Measurements from ENCODE around the gene PARVA. TPM values are rescaled to one million over a fixed set of nuclear protein-coding genes. Genes with fewer than 3 reads are reported as not detected.

Gene PARVA
- total RNA-seq, 1 experiment from 2014 or later = not detected

GRCh38 chr11:12392672-12393071 lies 15.3 kb downstream of the PARVA start:
- no peaks in the 10 kb centered on the region for H3K36me3 ChIP-seq (ENCODE audit: insufficient read depth, low read length)
- H3K9me2 ChIP-seq (replicated peaks; ENCODE audit: insufficient read depth, low read length) = no peaks in the 10 kb centered on the region
- no peak overlapping the region for H2AFZ ChIP-seq (ENCODE audit: low read length)
- H3K9me3 ChIP-seq (ENCODE audit: low read length) = no peaks in the 10 kb centered on the region
- H3K9ac ChIP-seq (ENCODE audit: low read length) = no peak overlapping the region
- DNase-seq = no peak
- no peak overlapping the region for H3K27ac ChIP-seq (ENCODE audit: low read length)
- no peaks in the 10 kb centered on the region for H3K79me2 ChIP-seq (ENCODE audit: low read length)
- no peaks in the 10 kb centered on the region for H3K27me3 ChIP-seq (ENCODE audit: low read length)
- no peak overlapping the region for H3K4me3 ChIP-seq (ENCODE audit: low read length)
- H3K4me1 ChIP-seq (ENCODE audit: low read length) = no peaks in the 10 kb centered on the region
- no peaks in the 10 kb centered on the region for H4K20me1 ChIP-seq (ENCODE audit: insufficient read depth, low read depth, low read length)
- no peak overlapping the region for H3K4me2 ChIP-seq (ENCODE audit: low read depth, low read length, poor library complexity, severe bottlenecking)

- H3K4me3 ChIP-seq (ENCODE audit: low read length) = no peak overlapping the region
- H3K36me3 ChIP-seq (ENCODE audit: insufficient read depth, low read length) = no peaks in the 10 kb centered on the region
- no peak overlapping the region for H3K9ac ChIP-seq (ENCODE audit: low read length)
- no peak overlapping the region for H3K4me2 ChIP-seq (ENCODE audit: low read depth, low read length, poor library complexity, severe bottlenecking)
- H3K27me3 ChIP-seq (ENCODE audit: low read length) = no peaks in the 10 kb centered on the region
- H4K20me1 ChIP-seq (ENCODE audit: insufficient read depth, low read depth, low read length) = no peaks in the 10 kb centered on the region
- no peak overlapping the region for H2AFZ ChIP-seq (ENCODE audit: low read length)
- no peaks in the 10 kb centered on the region for H3K4me1 ChIP-seq (ENCODE audit: low read length)
- no peaks in the 10 kb centered on the region for H3K9me3 ChIP-seq (ENCODE audit: low read length)
- H3K27ac ChIP-seq (ENCODE audit: low read length) = no peak overlapping the region
- H3K79me2 ChIP-seq (ENCODE audit: low read length) = no peaks in the 10 kb centered on the region
- no peaks in the 10 kb centered on the region for H3K9me2 ChIP-seq (replicated peaks; ENCODE audit: insufficient read depth, low read length)
- DNase-seq = no peak
These were observed 16.3 kb downstream of the PARVA start for GRCh38 chr11:12393691-12394090.

- Histone ChIP-seq H3K9me3 (ENCODE audit: low read length) (no peaks in the 10 kb centered on the region), H3K36me3 (ENCODE audit: insufficient read depth, low read length) (no peaks in the 10 kb centered on the region), H3K4me3 (ENCODE audit: low read length) (no peak overlapping the region), H3K27ac (ENCODE audit: low read length) (no peak overlapping the region), H3K9ac (ENCODE audit: low read length) (no peak overlapping the region), H3K27me3 (ENCODE audit: low read length) (no peaks in the 10 kb centered on the region), H4K20me1 (ENCODE audit: insufficient read depth, low read depth, low read length) (no peaks in the 10 kb centered on the region), H3K79me2 (ENCODE audit: low read length) (no peaks in the 10 kb centered on the region), H2AFZ (ENCODE audit: low read length) (no peak overlapping the region), H3K9me2 (replicated peaks; ENCODE audit: insufficient read depth, low read length) (no peaks in the 10 kb centered on the region), H3K4me2 (ENCODE audit: low read depth, low read length, poor library complexity, severe bottlenecking) (no peak overlapping the region), H3K4me1 (ENCODE audit: low read length) (no peaks in the 10 kb centered on the region)
- no peak for DNase-seq
These were observed 17.2 kb downstream of the PARVA start for GRCh38 chr11:12394601-12395000.

GRCh38 chr11:12395333-12395732 lies 18.0 kb downstream of the PARVA start:
- no peak overlapping the region for H3K4me2 ChIP-seq (ENCODE audit: low read depth, low read length, poor library complexity, severe bottlenecking)
- H3K36me3 ChIP-seq (ENCODE audit: insufficient read depth, low read length) = no peaks in the 10 kb centered on the region
- no peak overlapping the region for H2AFZ ChIP-seq (ENCODE audit: low read length)
- no peaks in the 10 kb centered on the region for H3K9me2 ChIP-seq (replicated peaks; ENCODE audit: insufficient read depth, low read length)
- no peak overlapping the region for H3K27ac ChIP-seq (ENCODE audit: low read length)
- DNase-seq = no peak
- no peaks in the 10 kb centered on the region for H3K4me1 ChIP-seq (ENCODE audit: low read length)
- no peaks in the 10 kb centered on the region for H3K27me3 ChIP-seq (ENCODE audit: low read length)
- H3K9ac ChIP-seq (ENCODE audit: low read length) = no peak overlapping the region
- H3K9me3 ChIP-seq (ENCODE audit: low read length) = no peaks in the 10 kb centered on the region
- no peaks in the 10 kb centered on the region for H4K20me1 ChIP-seq (ENCODE audit: insufficient read depth, low read depth, low read length)
- no peaks in the 10 kb centered on the region for H3K79me2 ChIP-seq (ENCODE audit: low read length)
- no peak overlapping the region for H3K4me3 ChIP-seq (ENCODE audit: low read length)

GRCh38 chr11:12397931-12398334 lies 20.6 kb downstream of the PARVA start:
- DNase-seq = no peak
- Histone ChIP-seq H3K4me1 (ENCODE audit: low read length) (no peaks in the 10 kb centered on the region), H3K4me2 (ENCODE audit: low read depth, low read length, poor library complexity, severe bottlenecking) (no peak overlapping the region), H3K9me2 (replicated peaks; ENCODE audit: insufficient read depth, low read length) (no peaks in the 10 kb centered on the region), H3K27ac (ENCODE audit: low read length) (no peak overlapping the region), H3K9me3 (ENCODE audit: low read length) (no peaks in the 10 kb centered on the region), H3K4me3 (ENCODE audit: low read length) (no peak overlapping the region), H3K36me3 (ENCODE audit: insufficient read depth, low read length) (no peaks in the 10 kb centered on the region), H2AFZ (ENCODE audit: low read length) (no peak overlapping the region), H4K20me1 (ENCODE audit: insufficient read depth, low read depth, low read length) (no peaks in the 10 kb centered on the region), H3K79me2 (ENCODE audit: low read length) (no peaks in the 10 kb centered on the region), H3K9ac (ENCODE audit: low read length) (no peak overlapping the region), H3K27me3 (ENCODE audit: low read length) (no peaks in the 10 kb centered on the region)

- no peak overlapping the region for H3K4me2 ChIP-seq (ENCODE audit: low read depth, low read length, poor library complexity, severe bottlenecking)
- H3K79me2 ChIP-seq (ENCODE audit: low read length) = no peaks in the 10 kb centered on the region
- no peak overlapping the region for H3K27ac ChIP-seq (ENCODE audit: low read length)
- no peak overlapping the region for H3K9ac ChIP-seq (ENCODE audit: low read length)
- no peak overlapping the region for H2AFZ ChIP-seq (ENCODE audit: low read length)
- no peak for DNase-seq
- H3K27me3 ChIP-seq (ENCODE audit: low read length) = no peaks in the 10 kb centered on the region
- no peaks in the 10 kb centered on the region for H3K9me3 ChIP-seq (ENCODE audit: low read length)
- H4K20me1 ChIP-seq (ENCODE audit: insufficient read depth, low read depth, low read length) = no peaks in the 10 kb centered on the region
- no peak overlapping the region for H3K4me3 ChIP-seq (ENCODE audit: low read length)
- no peaks in the 10 kb centered on the region for H3K4me1 ChIP-seq (ENCODE audit: low read length)
- no peaks in the 10 kb centered on the region for H3K36me3 ChIP-seq (ENCODE audit: insufficient read depth, low read length)
- H3K9me2 ChIP-seq (replicated peaks; ENCODE audit: insufficient read depth, low read length) = no peaks in the 10 kb centered on the region
These were observed 22.0 kb downstream of the PARVA start for GRCh38 chr11:12399355-12399754.

GRCh38 chr11:12402025-12402424 lies 24.7 kb downstream of the PARVA start:
- Histone ChIP-seq H3K4me3 (ENCODE audit: low read length) (no peak overlapping the region), H3K27ac (ENCODE audit: low read length) (no peak overlapping the region), H3K36me3 (ENCODE audit: insufficient read depth, low read length) (no peaks in the 10 kb centered on the region), H3K9me3 (ENCODE audit: low read length) (no peaks in the 10 kb centered on the region), H3K27me3 (ENCODE audit: low read length) (no peaks in the 10 kb centered on the region), H3K9ac (ENCODE audit: low read length) (no peak overlapping the region), H3K79me2 (ENCODE audit: low read length) (no peaks in the 10 kb centered on the region), H3K9me2 (replicated peaks; ENCODE audit: insufficient read depth, low read length) (no peaks in the 10 kb centered on the region), H3K4me1 (ENCODE audit: low read length) (no peaks in the 10 kb centered on the region), H3K4me2 (ENCODE audit: low read depth, low read length, poor library complexity, severe bottlenecking) (no peak overlapping the region), H4K20me1 (ENCODE audit: insufficient read depth, low read depth, low read length) (no peaks in the 10 kb centered on the region), H2AFZ (ENCODE audit: low read length) (no peak overlapping the region; the same call in 1 of the 2 replicates)
- no peak for DNase-seq

- Histone ChIP-seq H2AFZ (ENCODE audit: low read length) (no peak overlapping the region), H3K4me2 (ENCODE audit: low read depth, low read length, poor library complexity, severe bottlenecking) (no peak overlapping the region), H3K27me3 (ENCODE audit: low read length) (no peaks in the 10 kb centered on the region), H3K4me1 (ENCODE audit: low read length) (no peaks in the 10 kb centered on the region), H3K9ac (ENCODE audit: low read length) (no peak overlapping the region), H3K36me3 (ENCODE audit: insufficient read depth, low read length) (no peaks in the 10 kb centered on the region), H3K9me3 (ENCODE audit: low read length) (no peaks in the 10 kb centered on the region), H4K20me1 (ENCODE audit: insufficient read depth, low read depth, low read length) (no peaks in the 10 kb centered on the region), H3K9me2 (replicated peaks; ENCODE audit: insufficient read depth, low read length) (no peaks in the 10 kb centered on the region), H3K27ac (ENCODE audit: low read length) (no peak overlapping the region), H3K4me3 (ENCODE audit: low read length) (no peak overlapping the region), H3K79me2 (ENCODE audit: low read length) (no peaks in the 10 kb centered on the region)
- no peak for DNase-seq
These were observed 25.3 kb downstream of the PARVA start for GRCh38 chr11:12402691-12403120.
